Measurements from ENCODE around the gene CPT2. TPM values are rescaled to one million over a fixed set of nuclear protein-coding genes. Genes with fewer than 3 reads are reported as not detected.
A peak's percentile ranks its signal among the peaks of the same experiment; 100 is the strongest.

Gene CPT2
- total and polyA plus RNA-seq, 2 of the 4 experiments (the other 2 are of a cell fraction): 15.8 to 16.0 TPM

DNA sequence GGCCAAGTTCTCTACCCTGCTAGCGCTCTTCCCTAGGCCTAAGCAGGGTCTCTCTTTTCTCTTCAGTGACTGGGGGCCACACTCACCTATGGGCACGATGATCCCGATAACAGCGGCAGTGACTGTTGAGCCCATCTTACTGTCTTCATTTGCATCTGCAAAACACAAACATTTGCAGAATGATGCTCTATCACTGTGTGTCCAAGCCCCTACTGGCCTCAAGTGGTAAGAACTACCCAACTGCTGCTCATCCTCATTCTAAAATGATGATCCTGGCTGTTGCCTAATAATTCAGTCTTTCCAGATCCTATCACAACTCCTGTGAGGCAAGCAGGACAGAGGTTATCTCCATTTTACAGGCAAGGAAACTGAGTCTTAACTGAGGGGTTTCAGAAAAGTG is 58.4 kb downstream of the CPT2 start:
- Histone ChIP-seq H3K9me3 (ENCODE audit: control insufficient read depth, insufficient read depth, low read length) (no peaks in the 10 kb centered on the region), H4K8ac (ENCODE audit: low read depth in 2 of 2, low read length in 2 of 2) (no peak overlapping the region; a peak in 1 of 4 replicates), H2AK5ac (ENCODE audit: low read depth, low read length) (peak overlapping the region; percentile 55), H4K91ac (ENCODE audit: insufficient read depth, low read depth, low read length) (peak overlapping the region; percentile 53; the same call in 1 of the 2 replicates), H3K14ac (replicated peaks; ENCODE audit: low read depth, low read length) (peak overlapping the region; percentile 21; the same call in 1 of the 2 replicates), H3K4me3 (ENCODE audit: insufficient read depth, low read depth, low read length) (no peak overlapping the region), H3K23ac (ENCODE audit: low read depth, low read length) (no peak overlapping the region), H3K18ac (ENCODE audit: low read depth, low read length) (no peak overlapping the region), H3K4me1 (ENCODE audit: control insufficient read depth, insufficient read depth, low read length) (peaks cover 6% of the 10 kb centered on the region; the same call in 1 of the 2 replicates), H3K4ac (ENCODE audit: low read depth, low read length) (peak overlapping the region; percentile 85; the same call in 1 of the 2 replicates), H2AK9ac (replicated peaks; ENCODE audit: low read depth, low read length, poor library complexity) (no peak overlapping the region), H3K36me3 (ENCODE audit: control insufficient read depth, insufficient read depth, low read length) (0 out of 2 replicates have a peak, but pooled peaks cover 1% of the 10 kb centered on the region), H2AFZ (replicated peaks; ENCODE audit: low read length, poor library complexity) (no peak overlapping the region), H3K79me1 (ENCODE audit: low read depth in 1 of 2, low read length in 2 of 2) (no peaks in the 10 kb centered on the region), H3K9ac (ENCODE audit: low read depth, low read length) (no peak overlapping the region), H3K27ac (ENCODE audit: insufficient read depth, low read length) (peak overlapping the region; percentile 21), H4K20me1 (ENCODE audit: insufficient read depth, low read length) (no peaks in the 10 kb centered on the region), H2BK20ac (ENCODE audit: low read depth, low read length) (peak overlapping the region; percentile 74; the same call in 1 of the 2 replicates), H2BK5ac (ENCODE audit: low read depth, low read length, poor library complexity, severe bottlenecking) (peak overlapping the region; percentile 91), H3K27me3 (ENCODE audit: control insufficient read depth, insufficient read depth, low read length) (no peaks in the 10 kb centered on the region), H3K9me1 (ENCODE audit: insufficient read depth, low read length) (peaks cover 25% of the 10 kb centered on the region), H3K56ac (ENCODE audit: extremely low read depth, insufficient read depth, low read length) (no peak overlapping the region), H3K4me2 (ENCODE audit: low read depth, low read length) (no peak overlapping the region), H4K5ac (ENCODE audit: low read depth, low read length) (no peak overlapping the region), H2BK15ac (ENCODE audit: low read depth, low read length) (peak overlapping the region; percentile 73; the same call in 1 of the 3 replicates), H2BK120ac (ENCODE audit: low read depth, low read length) (0 out of 2 replicates have a peak overlapping the region, but pooled peaks have one; percentile 81)
- no peak for DNase-seq
- no peak for ATAC-seq (ENCODE audit: low read depth)
- in situ Hi-C loops (cut with MboI; ENCODE audit: low sequenced_read_pairs): no loop called here
- intact Hi-C loops (cut with micrococcal nuclease): no loop called here
- CTCF ChIA-PET: interaction anchor here (0.5 to 0.6 kb wide), 3 partner anchors 51 to 403 kb away, joined by 3 to 5 read pairs (median 4); no protein-coding TSS in a partner anchor
- no peak for TF ChIP-seq FOS (IDR thresholded peaks at IDR 0.05; ENCODE audit: low read depth, low read length)
- TF ChIP-seq, protein P1, sequence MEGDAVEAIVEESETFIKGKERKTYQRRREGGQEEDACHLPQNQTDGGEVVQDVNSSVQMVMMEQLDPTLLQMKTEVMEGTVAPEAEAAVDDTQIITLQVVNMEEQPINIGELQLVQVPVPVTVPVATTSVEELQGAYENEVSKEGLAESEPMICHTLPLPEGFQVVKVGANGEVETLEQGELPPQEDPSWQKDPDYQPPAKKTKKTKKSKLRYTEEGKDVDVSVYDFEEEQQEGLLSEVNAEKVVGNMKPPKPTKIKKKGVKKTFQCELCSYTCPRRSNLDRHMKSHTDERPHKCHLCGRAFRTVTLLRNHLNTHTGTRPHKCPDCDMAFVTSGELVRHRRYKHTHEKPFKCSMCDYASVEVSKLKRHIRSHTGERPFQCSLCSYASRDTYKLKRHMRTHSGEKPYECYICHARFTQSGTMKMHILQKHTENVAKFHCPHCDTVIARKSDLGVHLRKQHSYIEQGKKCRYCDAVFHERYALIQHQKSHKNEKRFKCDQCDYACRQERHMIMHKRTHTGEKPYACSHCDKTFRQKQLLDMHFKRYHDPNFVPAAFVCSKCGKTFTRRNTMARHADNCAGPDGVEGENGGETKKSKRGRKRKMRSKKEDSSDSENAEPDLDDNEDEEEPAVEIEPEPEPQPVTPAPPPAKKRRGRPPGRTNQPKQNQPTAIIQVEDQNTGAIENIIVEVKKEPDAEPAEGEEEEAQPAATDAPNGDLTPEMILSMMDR (conservative IDR thresholded peaks at IDR 0.05; ENCODE audit: low read depth, low read length): 0 out of 2 replicates have a peak, but pooled peaks have one; percentile 9
- TF ChIP-seq RCOR1 (IDR thresholded peaks at IDR 0.05; ENCODE audit: insufficient replicate concordance, low read length): no peak
- TF ChIP-seq, protein P2, sequence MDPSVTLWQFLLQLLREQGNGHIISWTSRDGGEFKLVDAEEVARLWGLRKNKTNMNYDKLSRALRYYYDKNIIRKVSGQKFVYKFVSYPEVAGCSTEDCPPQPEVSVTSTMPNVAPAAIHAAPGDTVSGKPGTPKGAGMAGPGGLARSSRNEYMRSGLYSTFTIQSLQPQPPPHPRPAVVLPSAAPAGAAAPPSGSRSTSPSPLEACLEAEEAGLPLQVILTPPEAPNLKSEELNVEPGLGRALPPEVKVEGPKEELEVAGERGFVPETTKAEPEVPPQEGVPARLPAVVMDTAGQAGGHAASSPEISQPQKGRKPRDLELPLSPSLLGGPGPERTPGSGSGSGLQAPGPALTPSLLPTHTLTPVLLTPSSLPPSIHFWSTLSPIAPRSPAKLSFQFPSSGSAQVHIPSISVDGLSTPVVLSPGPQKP (IDR thresholded peaks at IDR 0.05; ENCODE audit: borderline replicate concordance, low read depth, low read length): no peak
- no peak for TF ChIP-seq POLR2A (IDR thresholded peaks at IDR 0.05; ENCODE audit: low read depth, low read length)
- TF ChIP-seq MAFK (IDR thresholded peaks at IDR 0.05; ENCODE audit: low read depth, low read length): no peak
- no peak for TF ChIP-seq BHLHE40 (IDR thresholded peaks at IDR 0.05; ENCODE audit: low read depth, low read length)
- no peak for TF ChIP-seq CHD1 (IDR thresholded peaks at IDR 0.05; ENCODE audit: low read depth, low read length)
- TF ChIP-seq CEBPB (IDR thresholded peaks at IDR 0.05; ENCODE audit: low read depth, low read length): peak; percentile 40; the same call in 1 of the 2 replicates
- TF ChIP-seq SMC3 (IDR thresholded peaks at IDR 0.05; ENCODE audit: low read depth, low read length): no peak
- dilution Hi-C loops (cut with HindIII; ENCODE audit: low sequenced_read_pairs, unreplicated experiment): no loop called here
- 95% methylated on average over 4 of the region's 4 CpGs; no CpG with 5 or more reads in 1 of the 2 experiments for WGBS, 2 experiments (ENCODE audit: extremely low coverage in 2 of 2, insufficient read length in 1 of 2)
- POLR2A ChIA-PET (ENCODE audit: unreplicated experiment): no interaction called here
- BruUV-seq (replicated peaks): no TSS peak
